Loucy (cell line): Measurements from ENCODE around the gene CORO2A.

Experiments used
- CTCF ChIP-seq: fragments of 200-600 bp; sonication (generic); conservative IDR thresholded peaks from 2 replicates; pipeline ENCODE4 v1.5.1; 2014; ENCODE audit warnings: mild to moderate bottlenecking, antibody characterized with exemption, low read length
- EZH2phosphoT487 ChIP-seq: fragments of 200-600 bp; IDR thresholded peaks from 2 replicates; pipeline ENCODE4 v1.6.1; 2018; ENCODE audit warnings: antibody characterized with exemption, mild to moderate bottlenecking, moderate library complexity, borderline replicate concordance

- TF ChIP-seq CTCF (no peak), EZH2phosphoT487 (no peak)
Observed at GRCh38 chr9:98154678-98155077, 37.8 kb downstream of the CORO2A start.
